ENCODE data around the gene BRCA2.
A peak's percentile ranks its signal among the peaks of the same experiment; 100 is the strongest.

Gene BRCA2

GRCh38 chr13:32409561-32410421 is 94.5 kb downstream of the BRCA2 start:
- Histone ChIP-seq H3K9me3 (ENCODE audit: control insufficient read depth, low read length) (no peaks in the 10 kb centered on the region), H3K36me3 (ENCODE audit: control insufficient read depth, insufficient read depth, low read length) (no peaks in the 10 kb centered on the region), H3K27me3 (ENCODE audit: control insufficient read depth, insufficient read depth, low read length, poor library complexity, severe bottlenecking) (peaks cover 15% of the 10 kb centered on the region), H3K27ac (ENCODE audit: insufficient read depth, low read depth, low read length, poor library complexity, severe bottlenecking) (no peak overlapping the region), H3K4me1 (ENCODE audit: control insufficient read depth, insufficient read depth, low read length) (peaks cover 6% of the 10 kb centered on the region), H3K4me3 (ENCODE audit: insufficient read depth, low read depth, low read length) (peak overlapping the region; percentile 36)
- 7% methylated on average over 27 of the region's 27 CpGs for WGBS, 2 experiments

- no peaks in the 10 kb centered on the region for H3K9me3 ChIP-seq (ENCODE audit: control insufficient read depth, low read length)
- 81 to 96% methylated on average over 3 of the region's 3 CpGs for WGBS, 2 experiments
- H3K4me1 ChIP-seq (ENCODE audit: control insufficient read depth, insufficient read depth, low read length), result peaks cover 6% of the 10 kb centered on the region
- peaks cover 15% of the 10 kb centered on the region for H3K27me3 ChIP-seq (ENCODE audit: control insufficient read depth, insufficient read depth, low read length, poor library complexity, severe bottlenecking)
- no peak overlapping the region for H3K4me3 ChIP-seq (ENCODE audit: insufficient read depth, low read depth, low read length)
- H3K27ac ChIP-seq (ENCODE audit: insufficient read depth, low read depth, low read length, poor library complexity, severe bottlenecking), result no peak overlapping the region
- no peaks in the 10 kb centered on the region for H3K36me3 ChIP-seq (ENCODE audit: control insufficient read depth, insufficient read depth, low read length)
Measured at GRCh38 chr13:32413284-32413683, 98.0 kb downstream of the BRCA2 start.

- Histone ChIP-seq H3K27me3 (ENCODE audit: control insufficient read depth, insufficient read depth, low read length, poor library complexity, severe bottlenecking) (peaks cover 9% of the 10 kb centered on the region), H3K36me3 (ENCODE audit: control insufficient read depth, insufficient read depth, low read length) (no peaks in the 10 kb centered on the region), H3K9me3 (ENCODE audit: control insufficient read depth, low read length) (no peaks in the 10 kb centered on the region), H3K4me1 (ENCODE audit: control insufficient read depth, insufficient read depth, low read length) (peaks cover 6% of the 10 kb centered on the region), H3K27ac (ENCODE audit: insufficient read depth, low read depth, low read length, poor library complexity, severe bottlenecking) (no peak overlapping the region), H3K4me3 (ENCODE audit: insufficient read depth, low read depth, low read length) (no peak overlapping the region)
- 82 to 93% methylated on average over 2 of the region's 2 CpGs for WGBS, 2 experiments
Measured at GRCh38 chr13:32414580-32414979, 99.3 kb downstream of the BRCA2 start.

GRCh38 chr13:32415019-32415418 is 99.7 kb downstream of the BRCA2 start:
- Histone ChIP-seq H3K27ac (ENCODE audit: insufficient read depth, low read depth, low read length, poor library complexity, severe bottlenecking) (no peak overlapping the region), H3K4me3 (ENCODE audit: insufficient read depth, low read depth, low read length) (no peak overlapping the region), H3K4me1 (ENCODE audit: control insufficient read depth, insufficient read depth, low read length) (peaks cover 5% of the 10 kb centered on the region), H3K9me3 (ENCODE audit: control insufficient read depth, low read length) (no peaks in the 10 kb centered on the region), H3K27me3 (ENCODE audit: control insufficient read depth, insufficient read depth, low read length, poor library complexity, severe bottlenecking) (peaks cover 4% of the 10 kb centered on the region), H3K36me3 (ENCODE audit: control insufficient read depth, insufficient read depth, low read length) (no peaks in the 10 kb centered on the region)

GRCh38 chr13:32417995-32418394 is 102.7 kb downstream of the BRCA2 start:
- Histone ChIP-seq H3K4me3 (ENCODE audit: insufficient read depth, low read depth, low read length) (no peak overlapping the region), H3K27ac (ENCODE audit: insufficient read depth, low read depth, low read length, poor library complexity, severe bottlenecking) (no peak overlapping the region), H3K27me3 (ENCODE audit: control insufficient read depth, insufficient read depth, low read length, poor library complexity, severe bottlenecking) (no peaks in the 10 kb centered on the region), H3K36me3 (ENCODE audit: control insufficient read depth, insufficient read depth, low read length) (no peaks in the 10 kb centered on the region), H3K4me1 (ENCODE audit: control insufficient read depth, insufficient read depth, low read length) (no peaks in the 10 kb centered on the region), H3K9me3 (ENCODE audit: control insufficient read depth, low read length) (no peaks in the 10 kb centered on the region)
- WGBS, 2 experiments, result 83 to 92% methylated on average over 1 of the region's 1 CpG

DNA sequence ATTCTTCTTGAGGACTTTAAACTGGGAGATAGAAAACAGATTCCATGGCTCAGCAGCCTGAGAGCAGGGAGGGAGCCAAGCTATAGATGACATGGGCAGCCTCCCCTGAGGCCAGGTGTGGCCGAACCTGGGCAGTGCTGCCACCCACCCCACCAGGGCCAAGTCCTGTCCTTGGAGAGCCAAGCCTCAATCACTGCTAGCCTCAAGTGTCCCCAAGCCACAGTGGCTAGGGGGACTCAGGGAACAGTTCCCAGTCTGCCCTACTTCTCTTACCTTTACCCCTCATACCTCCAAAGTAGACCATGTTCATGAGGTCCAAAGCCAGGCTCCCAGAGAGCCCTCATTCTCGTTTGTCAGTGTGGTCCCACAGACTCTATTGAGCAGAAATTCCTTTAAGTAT is 104.6 kb downstream of the BRCA2 start:
- Histone ChIP-seq H3K27me3 (ENCODE audit: control insufficient read depth, insufficient read depth, low read length, poor library complexity, severe bottlenecking) (no peaks in the 10 kb centered on the region), H3K4me1 (ENCODE audit: control insufficient read depth, insufficient read depth, low read length) (no peaks in the 10 kb centered on the region), H3K36me3 (ENCODE audit: control insufficient read depth, insufficient read depth, low read length) (no peaks in the 10 kb centered on the region), H3K4me3 (ENCODE audit: insufficient read depth, low read depth, low read length) (no peak overlapping the region), H3K27ac (ENCODE audit: insufficient read depth, low read depth, low read length, poor library complexity, severe bottlenecking) (no peak overlapping the region), H3K9me3 (ENCODE audit: control insufficient read depth, low read length) (no peaks in the 10 kb centered on the region)
- WGBS, 2 experiments, result 85 to 86% methylated on average over 2 of the region's 2 CpGs

DNA sequence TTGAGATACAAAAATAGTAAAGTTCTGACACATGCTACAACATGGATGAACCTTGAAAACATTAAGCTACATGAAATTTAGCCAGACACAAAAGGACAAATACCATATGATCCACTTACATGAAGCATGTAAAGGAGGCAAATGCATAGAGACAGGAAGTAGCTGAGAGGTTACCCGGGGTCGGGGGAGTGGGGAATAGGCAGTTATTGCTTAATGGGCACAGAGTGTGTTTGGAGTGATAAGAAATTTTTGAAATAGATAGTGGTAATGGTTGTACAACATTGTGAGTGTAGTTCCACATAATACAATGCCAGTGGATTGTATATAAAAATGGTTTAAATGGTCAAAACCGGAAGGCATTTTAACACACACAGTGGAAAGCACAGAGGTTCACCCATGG is 108.3 kb downstream of the BRCA2 start:
- WGBS, 2 experiments, result 94 to 97% methylated on average over 3 of the region's 3 CpGs
- no peak overlapping the region for H3K4me3 ChIP-seq (ENCODE audit: insufficient read depth, low read depth, low read length)
- H3K9me3 ChIP-seq (ENCODE audit: control insufficient read depth, low read length), result no peaks in the 10 kb centered on the region
- no peaks in the 10 kb centered on the region for H3K4me1 ChIP-seq (ENCODE audit: control insufficient read depth, insufficient read depth, low read length)
- no peaks in the 10 kb centered on the region for H3K36me3 ChIP-seq (ENCODE audit: control insufficient read depth, insufficient read depth, low read length)
- peaks cover 32% of the 10 kb centered on the region for H3K27me3 ChIP-seq (ENCODE audit: control insufficient read depth, insufficient read depth, low read length, poor library complexity, severe bottlenecking)
- H3K27ac ChIP-seq (ENCODE audit: insufficient read depth, low read depth, low read length, poor library complexity, severe bottlenecking), result no peak overlapping the region

DNA sequence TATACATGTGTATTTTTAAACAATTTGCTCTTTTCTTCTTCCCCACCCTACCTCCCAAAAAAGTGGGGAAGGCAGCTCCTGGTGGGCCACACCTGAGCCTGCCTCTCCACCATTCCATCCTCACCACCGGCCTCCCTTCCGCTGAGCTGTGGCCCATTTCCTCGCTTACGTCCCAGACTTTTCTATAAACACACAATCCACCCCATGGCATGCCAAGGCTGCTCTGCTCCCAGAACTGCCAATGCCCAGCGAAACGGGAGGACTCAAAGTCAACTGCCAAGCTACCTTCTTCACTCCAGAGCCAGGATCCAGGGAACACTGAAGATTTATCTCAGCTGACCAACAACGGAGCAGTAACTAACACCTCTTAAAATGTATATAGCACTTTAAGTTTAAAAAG is 109.8 kb downstream of the BRCA2 start:
- 89 to 90% methylated on average over 7 of the region's 7 CpGs for WGBS, 2 experiments
- Histone ChIP-seq H3K4me1 (ENCODE audit: control insufficient read depth, insufficient read depth, low read length) (no peaks in the 10 kb centered on the region), H3K36me3 (ENCODE audit: control insufficient read depth, insufficient read depth, low read length) (no peaks in the 10 kb centered on the region), H3K4me3 (ENCODE audit: insufficient read depth, low read depth, low read length) (no peak overlapping the region), H3K9me3 (ENCODE audit: control insufficient read depth, low read length) (no peaks in the 10 kb centered on the region), H3K27ac (ENCODE audit: insufficient read depth, low read depth, low read length, poor library complexity, severe bottlenecking) (no peak overlapping the region), H3K27me3 (ENCODE audit: control insufficient read depth, insufficient read depth, low read length, poor library complexity, severe bottlenecking) (peaks cover 36% of the 10 kb centered on the region)

DNA sequence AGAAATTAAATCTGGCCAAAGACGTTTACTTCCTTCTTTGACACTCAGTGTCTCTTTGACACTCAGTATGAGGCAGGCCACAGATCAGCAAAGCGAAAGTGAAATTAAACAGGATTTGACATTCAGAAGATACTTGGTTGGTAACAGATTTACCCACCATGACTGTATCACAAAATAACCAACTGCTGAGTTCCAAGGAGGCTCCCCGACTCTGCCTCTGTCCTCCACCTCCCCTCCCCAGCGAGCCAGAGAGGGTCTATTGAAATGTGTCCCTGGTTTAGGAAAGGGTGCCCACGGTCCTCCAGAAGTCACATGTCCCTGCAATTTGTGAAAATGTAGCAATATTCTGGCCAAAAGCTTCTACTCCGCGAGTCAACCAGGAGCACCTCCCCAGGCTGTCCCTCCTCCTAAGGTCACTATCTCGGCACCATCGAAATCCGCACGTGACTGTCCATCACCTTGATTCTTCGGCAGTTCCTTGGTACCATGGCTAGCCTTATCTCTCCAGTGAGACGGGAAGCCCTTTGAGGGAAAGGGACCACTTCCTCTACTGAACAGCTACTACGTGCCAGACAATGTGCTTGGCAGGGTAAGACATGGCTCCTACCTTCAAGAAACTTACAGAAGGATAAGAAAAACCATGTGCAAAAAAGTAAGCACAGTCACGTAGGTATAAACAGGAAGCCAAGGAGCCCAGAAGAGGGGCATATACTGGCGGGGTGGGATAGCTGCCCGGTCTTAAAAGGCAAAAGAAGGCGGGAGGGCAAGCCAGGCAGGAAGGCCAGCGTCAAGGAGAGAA is 111.1 kb downstream of the BRCA2 start:
- Histone ChIP-seq H3K27me3 (ENCODE audit: control insufficient read depth, insufficient read depth, low read length, poor library complexity, severe bottlenecking) (peaks cover 36% of the 10 kb centered on the region), H3K4me1 (ENCODE audit: control insufficient read depth, insufficient read depth, low read length) (no peaks in the 10 kb centered on the region), H3K36me3 (ENCODE audit: control insufficient read depth, insufficient read depth, low read length) (no peaks in the 10 kb centered on the region), H3K4me3 (ENCODE audit: insufficient read depth, low read depth, low read length) (peak overlapping the region; percentile 47), H3K27ac (ENCODE audit: insufficient read depth, low read depth, low read length, poor library complexity, severe bottlenecking) (no peak overlapping the region), H3K9me3 (ENCODE audit: control insufficient read depth, low read length) (no peaks in the 10 kb centered on the region)
- WGBS, 2 experiments, result 73 to 75% methylated on average over 19 of the region's 19 CpGs

Measured in ectodermal cell (in vitro differentiated cells).